Peyer's patch (tissue), 4 donors: Measurements from ENCODE around the gene MSLN.

Experiments used
- CTCF ChIP-seq, 6 experiments: fragments of 450-650 bp in 4 of 6; fragments of 200-600 bp in 2 of 6; sonication (generic) in 1 of 6; IDR thresholded peaks; one replicate each; pipeline ENCODE4 v1.5.1; 2017 to 2019; ENCODE audit warnings: antibody characterized with exemption in 6 of 6, mild to moderate bottlenecking in 3 of 6, moderate library complexity in 1 of 6
- POLR2A ChIP-seq, 2 donors: fragments of 450-650 bp; IDR thresholded peaks; one replicate each; pipeline ENCODE4 v1.5.1; 2017; ENCODE audit warnings: antibody characterized with exemption in 2 of 2, mild to moderate bottlenecking in 2 of 2, moderate library complexity in 2 of 2

- TF ChIP-seq POLR2A (IDR thresholded peaks at IDR 0.05) (no peak), CTCF (IDR thresholded peaks at IDR 0.05) (no peak)
Measured at GRCh38 chr16:817001-817906, 56.7 kb downstream of the MSLN start.
